GM19035 (cell line): ENCODE measurements around the gene TWF1.
"Not testable (repeated sequence)": the region's sequence is repeated elsewhere in the genome, so short reads cannot be mapped to it uniquely, and the experiment has no call there.

ENCODE experiments used
- ATAC-seq: cut with Tn5 transposase; IDR thresholded peaks from one replicate; pipeline ENCODE4 v1.9.1; 2021; ENCODE audit not compliant: unreplicated experiment

The TWF1 gene

GRCh38 chr12:43806737-43807072 is 588 bp upstream of the TWF1 start:
- ATAC-seq: no peak

GRCh38 chr12:43805149-43805859 is 813 bp downstream of the TWF1 start:
- peak; percentile 20 for ATAC-seq

GRCh38 chr12:43797561-43798217 is 8.4 kb downstream of the TWF1 start:
- no peak for ATAC-seq

- no peak for ATAC-seq
Observed at GRCh38 chr12:43795716-43796280, 10.3 kb downstream of the TWF1 start.

- no peak for ATAC-seq
Observed at GRCh38 chr12:43789941-43790340, 16.2 kb downstream of the TWF1 start.

GRCh38 chr12:43786899-43787693 is 19.0 kb downstream of the TWF1 start:
- no peak for ATAC-seq

- no peak for ATAC-seq
Observed at GRCh38 chr12:43776498-43776897, 29.6 kb downstream of the TWF1 start.

- no peak for ATAC-seq
Observed at GRCh38 chr12:43766291-43766690, 39.8 kb downstream of the TWF1 start.

- no peak for ATAC-seq
Observed at GRCh38 chr12:43764528-43764927, 41.6 kb downstream of the TWF1 start.

- no peak for ATAC-seq
Observed at GRCh38 chr12:43763769-43764168, 42.3 kb downstream of the TWF1 start.

GRCh38 chr12:43762596-43762995 is 43.5 kb downstream of the TWF1 start:
- no peak for ATAC-seq

- ATAC-seq: no peak
Observed at GRCh38 chr12:43761500-43761899, 44.6 kb downstream of the TWF1 start.

GRCh38 chr12:43760396-43760795 is 45.7 kb downstream of the TWF1 start:
- ATAC-seq: no peak

- ATAC-seq: peak; percentile 96
Observed at GRCh38 chr12:43758728-43759563, 47.2 kb downstream of the TWF1 start, which contains the start of the genes IRAK4 and PUS7L. TSS of gene IRAK4 (plus strand) at chr12:43758951. CDS start at chr12:43768112, 9,161 bp downstream. TSS of gene PUS7L (minus strand) at chr12:43758790. CDS start at chr12:43755245, 3,545 bp downstream.

- ATAC-seq: peak; percentile 5
Observed at GRCh38 chr12:43758247-43758727, 47.8 kb downstream of the TWF1 start.

- ATAC-seq: no peak
Observed at GRCh38 chr12:43754015-43754414, 52.1 kb downstream of the TWF1 start.

GRCh38 chr12:43751360-43751759 is 54.8 kb downstream of the TWF1 start:
- not testable (repeated sequence) for ATAC-seq

- ATAC-seq: no peak
Observed at GRCh38 chr12:43750814-43751213, 55.3 kb downstream of the TWF1 start.

- ATAC-seq: no peak
Observed at GRCh38 chr12:43749016-43749415, 57.1 kb downstream of the TWF1 start.

GRCh38 chr12:43744826-43745225 is 61.3 kb downstream of the TWF1 start:
- ATAC-seq: no peak
